HL-60/S4 (cell line): ENCODE data around the gene CIAO2A.

Source experiments
- in situ Hi-C: fragments of 300-500 bp; cut with MboI; formaldehyde crosslinking; loops from 2 replicates; pipeline ENCODE4 v1.14.3; 2022; ENCODE audit warnings: low sequenced_read_pairs

Gene CIAO2A

GRCh38 chr15:64045774-64046420, 47.7 kb downstream of the CIAO2A start:
- in situ Hi-C loops: no loop called here

- in situ Hi-C loops: no loop called here
These were observed 48.6 kb downstream of the CIAO2A start for GRCh38 chr15:64045101-64045435.

GRCh38 chr15:64044300-64045100, 49.1 kb downstream of the CIAO2A start:
- in situ Hi-C loops: no loop called here

- in situ Hi-C loops: no loop called here
These were observed 54.6 kb downstream of the CIAO2A start for GRCh38 chr15:64038878-64039610.

DNA sequence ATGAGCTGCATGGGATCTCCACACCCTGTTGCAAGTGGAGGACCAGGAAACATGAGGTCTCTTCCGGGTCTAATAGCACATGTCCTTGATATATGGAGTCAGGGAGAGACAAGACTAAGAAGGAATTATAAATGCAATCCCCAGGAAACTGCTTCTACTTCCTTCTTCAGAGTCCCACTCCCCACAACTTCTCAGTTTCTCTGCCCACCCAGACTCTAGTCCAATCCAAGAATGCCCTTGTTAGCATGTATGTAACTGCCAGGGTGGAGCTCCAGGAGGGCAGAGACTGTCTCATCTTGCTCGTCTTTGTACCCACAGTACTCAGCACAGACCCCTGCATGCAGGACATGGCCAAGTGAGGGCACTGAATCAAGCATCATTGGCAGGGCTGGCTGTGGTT, 55.7 kb downstream of the CIAO2A start:
- in situ Hi-C loops: no loop called here

DNA sequence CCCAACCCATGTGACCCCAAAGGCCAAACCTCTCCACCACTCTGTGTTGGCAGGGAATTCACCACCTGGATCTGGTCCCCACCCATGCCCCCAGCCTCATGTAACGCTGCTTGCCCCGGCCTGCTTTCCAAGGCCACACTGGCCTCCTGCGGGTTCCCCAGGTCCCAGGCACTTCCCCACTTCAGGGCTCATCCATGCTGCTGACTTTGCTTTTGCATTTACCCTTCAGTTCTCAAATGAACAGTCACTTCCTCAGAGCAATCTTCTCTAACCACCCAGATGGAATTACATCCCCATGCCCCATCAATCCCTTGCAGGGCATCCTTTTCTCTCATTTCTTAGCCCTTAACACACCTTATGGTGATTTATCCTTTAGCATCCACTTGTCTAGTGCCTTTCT, 56.5 kb downstream of the CIAO2A start:
- in situ Hi-C loops: no loop called here

- in situ Hi-C loops: no loop called here
These were observed 58.1 kb downstream of the CIAO2A start for GRCh38 chr15:64035525-64035924.

DNA sequence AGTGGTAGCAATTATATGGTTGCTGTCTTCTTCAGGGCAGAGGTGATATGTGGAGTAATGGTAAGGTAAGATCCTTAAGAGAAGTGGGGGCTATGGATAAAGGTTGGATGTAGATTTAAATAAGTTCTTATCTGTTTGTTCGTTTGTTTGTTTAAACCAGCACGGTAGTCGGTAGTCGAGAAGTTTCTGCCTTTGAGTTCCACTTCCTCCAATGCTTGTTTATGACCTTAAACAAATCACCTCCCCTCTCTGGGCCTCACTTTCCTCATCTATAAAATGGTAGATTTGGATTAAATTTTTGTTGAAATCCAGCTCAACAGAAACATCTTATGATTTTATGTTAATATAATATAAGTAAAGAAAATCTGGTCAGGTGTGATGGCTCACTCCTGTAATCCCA, 59.1 kb downstream of the CIAO2A start:
- in situ Hi-C loops: no loop called here

DNA sequence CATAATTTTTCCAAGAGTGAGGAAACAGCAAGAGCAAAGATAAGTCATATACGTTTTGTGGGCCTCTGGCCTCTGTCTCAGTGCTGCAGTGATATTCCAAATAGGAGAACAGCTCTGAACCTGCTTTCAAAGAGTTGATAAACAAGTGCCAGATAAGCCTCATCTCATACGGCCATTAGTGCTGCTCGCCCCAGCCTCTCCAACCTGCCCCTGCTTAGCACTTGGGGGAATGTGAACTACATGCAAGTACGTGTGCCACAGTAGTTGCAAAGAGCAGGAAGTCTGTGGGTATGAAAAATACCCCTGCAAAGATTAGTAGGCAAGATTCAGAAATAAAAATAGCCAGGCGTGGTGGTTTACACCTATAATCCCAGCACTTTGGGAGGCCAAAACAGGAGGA, 61.3 kb downstream of the CIAO2A start:
- in situ Hi-C loops: no loop called here

GRCh38 chr15:64030123-64030522, 63.5 kb downstream of the CIAO2A start:
- in situ Hi-C loops: no loop called here

GRCh38 chr15:64029633-64030032, 64.0 kb downstream of the CIAO2A start:
- in situ Hi-C loops: no loop called here

DNA sequence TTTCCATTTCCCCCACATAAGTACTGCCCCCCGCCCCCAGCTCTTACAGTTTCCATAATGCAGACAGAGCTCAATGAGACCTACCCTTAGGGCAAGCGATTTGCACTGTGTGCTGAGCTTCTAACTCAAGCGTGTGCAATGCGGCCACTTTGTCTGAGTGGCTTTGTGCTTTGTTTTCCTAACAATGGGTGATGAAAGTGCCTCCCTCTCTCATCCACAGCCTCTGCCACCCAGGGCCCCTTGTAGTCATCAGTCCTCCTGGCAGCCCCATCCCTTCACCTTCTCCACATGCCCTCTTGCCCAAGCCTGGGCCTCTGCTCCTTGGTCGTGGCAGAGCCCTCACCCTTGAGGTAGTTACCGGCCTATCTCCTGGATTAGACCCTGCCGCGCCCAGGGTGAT, 64.5 kb downstream of the CIAO2A start:
- in situ Hi-C loops: no loop called here

- in situ Hi-C loops: no loop called here
These were observed 67.0 kb downstream of the CIAO2A start for GRCh38 chr15:64026591-64026990.

DNA sequence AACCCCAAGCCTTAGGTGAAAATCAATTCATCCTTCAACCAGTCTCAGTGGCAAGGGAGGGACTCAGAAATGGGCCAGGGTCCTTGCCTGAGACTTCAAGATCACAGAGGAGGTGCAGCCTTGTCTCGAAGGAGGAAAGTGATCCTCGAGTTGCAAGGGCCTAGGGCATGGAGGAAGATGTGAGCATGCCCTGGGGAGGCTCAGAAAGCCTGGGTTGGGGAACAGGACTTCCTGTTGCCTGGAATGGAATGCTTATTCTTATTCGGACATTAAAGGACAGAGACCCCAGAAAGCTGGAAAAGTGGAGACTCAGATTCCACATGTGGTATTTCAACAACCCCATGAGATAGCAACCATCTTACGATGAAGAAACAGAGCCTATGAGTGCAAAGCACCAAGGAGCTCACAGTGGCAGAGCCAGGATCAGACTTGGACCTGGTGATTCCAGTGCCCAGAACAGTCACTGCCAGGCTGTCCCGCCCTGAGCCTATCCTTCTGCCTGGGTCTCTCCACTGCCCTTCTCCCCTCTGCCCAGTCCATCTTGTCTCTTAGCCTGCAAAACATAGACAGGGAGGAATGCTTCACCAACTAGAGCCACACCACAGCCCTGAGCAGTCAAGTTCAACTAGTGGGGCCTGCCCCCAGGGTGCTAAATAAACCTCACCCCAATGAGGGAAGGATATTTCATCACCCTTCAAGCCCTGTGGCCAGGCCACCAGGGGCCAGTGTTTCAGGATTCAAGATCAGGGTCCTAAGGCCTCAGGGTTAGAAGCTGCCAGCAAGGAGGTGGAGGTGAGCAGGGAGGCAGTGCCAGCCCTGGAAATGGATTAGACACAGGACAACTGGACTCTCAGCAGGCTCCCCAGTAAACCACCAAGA, 69.2 kb downstream of the CIAO2A start:
- in situ Hi-C loops: no loop called here

GRCh38 chr15:64023220-64023619, 70.4 kb downstream of the CIAO2A start:
- in situ Hi-C loops: no loop called here

- in situ Hi-C loops: no loop called here
These were observed 71.1 kb downstream of the CIAO2A start for GRCh38 chr15:64022571-64022970.
